Transverse colon (tissue), 4 donors: Measurements from ENCODE around the gene TMEM187. TPM values are rescaled to one million over a fixed set of nuclear protein-coding genes. Genes with fewer than 3 reads are reported as not detected.

Source experiments
- DNase-seq: peaks from one replicate; pipeline ENCODE4 v3.0.0-alpha.2; 2019
- H3K27ac ChIP-seq, 4 donors: fragments of 200-600 bp; sonication (generic); 2 replicates each; pipeline ENCODE4 v1.5.1; 2016 to 2018; ENCODE audit warnings: inconsistent platforms in 4 of 4
- H3K27me3 ChIP-seq: fragments of 200-600 bp; sonication (generic); 2 replicates; pipeline ENCODE4 v1.5.1; 2017; ENCODE audit warnings: inconsistent platforms
- H3K36me3 ChIP-seq, 4 donors: fragments of 200-600 bp; sonication (generic); 2 replicates each; pipeline ENCODE4 v1.5.1; 2017 to 2019; ENCODE audit warnings: inconsistent platforms in 4 of 4
- H3K4me1 ChIP-seq, 4 donors: fragments of 200-600 bp; sonication (generic); 2 replicates each; pipeline ENCODE4 v1.5.1; 2017 to 2020; ENCODE audit warnings: inconsistent platforms in 4 of 4
- H3K4me3 ChIP-seq, 4 donors: fragments of 200-600 bp; sonication (generic); 1 replicate in 1 of 4; 2 replicates in 3 of 4; pipeline versions ENCODE4 v1.5.1 to v1.6.1; 2017 to 2019; ENCODE audit warnings: inconsistent platforms in 4 of 4
- H3K9me3 ChIP-seq, 2 donors: fragments of 200-600 bp; sonication (generic); 2 replicates each; pipeline ENCODE4 v1.5.1; 2017 to 2019; ENCODE audit warnings: inconsistent platforms in 2 of 2
- CTCF ChIP-seq, 5 experiments: fragments of 200-600 bp in 3 of 5; fragments of 450-650 bp in 2 of 5; sonication (generic) in 3 of 5; IDR thresholded peaks; 1 replicate in 2 of 5; 2 replicates in 3 of 5; pipeline ENCODE4 v1.5.1; 2016 to 2017; ENCODE audit warnings: antibody characterized with exemption in 5 of 5, inconsistent platforms in 3 of 5, mild to moderate bottlenecking in 2 of 5, moderate library complexity in 1 of 5
- EP300 ChIP-seq: sonication (generic); formaldehyde crosslinking; IDR thresholded peaks from one replicate; pipeline ENCODE4 v1.6.1; 2017; ENCODE audit warnings: antibody characterized with exemption, low read depth
- POLR2A ChIP-seq: fragments of 450-650 bp; IDR thresholded peaks from one replicate; pipeline ENCODE4 v1.6.1; 2016; ENCODE audit warnings: antibody characterized with exemption, mild to moderate bottlenecking, moderate library complexity
- POLR2AphosphoS5 ChIP-seq, 3 donors: sonication (generic); formaldehyde crosslinking; IDR thresholded peaks; one replicate each; pipeline ENCODE4 v1.6.1; 2016; ENCODE audit warnings: antibody characterized with exemption in 3 of 3
- WGBS, 2 donors: methylation state at CpG; one replicate each; pipeline ENCODE4 v1.1.5; 2018; ENCODE audit warnings: low coverage in 1 of 2; 5-methylcytosine and 5-hydroxymethylcytosine counted together
- in situ Hi-C, 4 donors: fragments of 200-750 bp; cut with MboI; loops; one replicate each; pipeline versions ENCODE4 v1.15.0 to v1.15.1; 2017; ENCODE audit warnings: low sequenced_read_pairs in 3 of 4, low pct_ligation_motif_present in 1 of 4, low pct_unique_long_range_greater_than_20kb in 1 of 4
- intact Hi-C: fragments of 100-400 bp; cut with DNase I; formaldehyde crosslinking; loops from one replicate; pipeline ENCODE4 v1.15.1; 2023; ENCODE audit warnings: low total_unique reads
- total RNA-seq, 4 donors: library from RNA; depleted of rRNA; stranded (reverse); fragments of >200 nt; gene quantifications; one replicate each; pipeline ENCODE4 v1.1.0, GENCODE V29; 2016

Gene TMEM187
- total RNA-seq, 4 donors from 2014 or later: 1.6 to 11.2 (median 5.5) TPM

GRCh38 chrX:154027022-154027402 lies 54.5 kb downstream of the TMEM187 start:
- intact Hi-C loops: no loop called here
- WGBS, 2 donors: 79% methylated on average over 6 of the region's 6 CpGs; no CpG with 5 or more reads in 1 of the 2 donors
- no peaks in the 10 kb centered on the region for H3K27me3 ChIP-seq

DNA sequence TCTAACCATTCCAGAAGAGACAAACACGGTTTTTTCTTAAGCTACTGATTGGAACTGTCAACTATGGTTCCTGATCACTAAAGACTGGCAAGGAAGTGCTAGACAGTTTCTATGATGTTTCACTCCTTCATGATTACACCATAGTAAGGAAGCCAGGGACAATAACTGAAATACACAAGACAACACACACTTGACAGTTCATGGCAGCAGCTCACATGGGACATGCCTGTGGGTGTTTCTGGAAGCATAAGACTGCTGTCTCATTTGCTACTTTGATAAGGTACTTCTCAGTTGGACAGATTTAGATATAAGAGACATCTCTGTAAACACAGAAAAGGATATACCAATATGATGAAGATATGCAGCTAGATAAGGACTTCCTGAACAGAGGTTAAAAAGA lies 55.4 kb downstream of the TMEM187 start:
- H3K9me3 ChIP-seq: no peaks in the 10 kb centered on the region
- H3K4me1 ChIP-seq: peaks cover 0 to 10% (median 4%) of the 10 kb centered on the region in 4 donors
- WGBS, 2 donors: 41% methylated on average over 1 of the region's 1 CpG; no CpG with 5 or more reads in 1 of the 2 donors
- H3K36me3 ChIP-seq: no peaks in the 10 kb centered on the region
- TF ChIP-seq POLR2A (no peak), EP300 (no peak), POLR2AphosphoS5 (IDR thresholded peaks at IDR 0.05) (no peak), CTCF (IDR thresholded peaks at IDR 0.05) (no peak)
- no peak overlapping the region for H3K4me3 ChIP-seq
- no peak for DNase-seq
- no peaks in the 10 kb centered on the region for H3K27me3 ChIP-seq
- in situ Hi-C loops (no loop called here), intact Hi-C loops (no loop called here)
- no peak overlapping the region for H3K27ac ChIP-seq

More at GRCh38 chrX:154027022-154027402, 54.5 kb downstream of the TMEM187 start:
- H3K9me3 ChIP-seq: no peaks in the 10 kb centered on the region
- H3K36me3 ChIP-seq: no peaks in the 10 kb centered on the region
- no peak for TF ChIP-seq POLR2AphosphoS5 (IDR thresholded peaks at IDR 0.05)
- no peak for TF ChIP-seq EP300
- no peak for TF ChIP-seq POLR2A
- no peak for TF ChIP-seq CTCF (IDR thresholded peaks at IDR 0.05)
- DNase-seq: no peak
- peaks cover 0 to 10% (median 4%) of the 10 kb centered on the region in 4 donors for H3K4me1 ChIP-seq
- no peak overlapping the region for H3K4me3 ChIP-seq
- in situ Hi-C loops: no loop called here
- no peak overlapping the region for H3K27ac ChIP-seq

DNA sequence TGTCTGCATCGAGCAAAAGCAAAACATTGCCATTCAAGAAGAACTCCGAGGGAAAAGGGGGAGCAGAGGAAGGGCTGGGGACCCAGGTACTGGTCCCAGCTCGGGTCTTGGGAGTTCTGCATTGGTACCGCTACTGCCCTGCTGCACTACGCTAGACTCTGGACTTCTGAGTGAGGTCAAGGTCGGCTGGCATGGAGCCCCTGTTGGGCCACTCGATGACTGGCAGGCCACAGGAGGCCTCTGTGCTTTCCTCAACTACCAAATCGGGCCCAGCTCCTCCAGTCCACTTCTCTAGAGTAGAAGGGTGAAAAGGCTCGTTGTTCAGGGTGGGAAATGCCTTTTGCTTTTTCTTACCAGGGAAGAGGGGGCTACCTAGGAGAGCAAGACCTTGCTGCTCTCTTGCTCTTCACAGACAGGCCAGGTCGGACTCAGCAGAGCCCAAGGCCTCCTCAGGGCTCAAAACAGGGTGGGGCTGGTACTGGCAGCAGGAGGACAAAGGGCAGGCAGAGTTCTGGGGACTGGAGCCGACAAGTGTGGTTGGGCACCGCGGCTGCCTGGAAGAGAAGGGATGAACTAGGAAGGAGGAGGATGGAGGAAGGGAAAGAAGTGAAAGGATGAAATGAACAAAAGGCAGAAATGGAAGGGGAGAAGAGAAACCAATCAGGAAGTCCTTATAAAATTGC lies 56.1 kb downstream of the TMEM187 start:
- intact Hi-C loops: no loop called here
- H3K36me3 ChIP-seq: no peaks in the 10 kb centered on the region
- H3K4me1 ChIP-seq: peaks cover 0 to 10% (median 4%) of the 10 kb centered on the region in 4 donors
- no peak overlapping the region for H3K4me3 ChIP-seq
- H3K9me3 ChIP-seq: no peaks in the 10 kb centered on the region
- TF ChIP-seq POLR2AphosphoS5 (IDR thresholded peaks at IDR 0.05) (no peak), POLR2A (no peak), CTCF (IDR thresholded peaks at IDR 0.05) (no peak), EP300 (no peak)
- H3K27me3 ChIP-seq: no peaks in the 10 kb centered on the region
- in situ Hi-C loops: no loop called here
- H3K27ac ChIP-seq: peak overlapping the region in 2 of 4 donors; percentile 16 to 45
- WGBS, 2 donors: 73% methylated on average over 13 of the region's 13 CpGs; no CpG with 5 or more reads in 1 of the 2 donors
- DNase-seq: peak; percentile 63

GRCh38 chrX:154029439-154029838 lies 56.9 kb downstream of the TMEM187 start:
- H3K36me3 ChIP-seq: no peaks in the 10 kb centered on the region

More at GRCh38 chrX:154029439-154029838, 56.9 kb downstream of the TMEM187 start:
- H3K4me1 ChIP-seq: peaks cover 0 to 10% (median 4%) of the 10 kb centered on the region in 4 donors
- peak overlapping the region in 1 of 4 donors; percentile 40 for H3K27ac ChIP-seq
- TF ChIP-seq EP300: no peak
- TF ChIP-seq CTCF (IDR thresholded peaks at IDR 0.05): no peak
- TF ChIP-seq POLR2AphosphoS5 (IDR thresholded peaks at IDR 0.05): no peak
- TF ChIP-seq POLR2A: no peak
- H3K9me3 ChIP-seq: no peaks in the 10 kb centered on the region
- WGBS, 2 donors: 81% methylated on average over 8 of the region's 8 CpGs; no CpG with 5 or more reads in 1 of the 2 donors
- in situ Hi-C loops: no loop called here
- DNase-seq: peak; percentile 37
- H3K4me3 ChIP-seq: no peak overlapping the region
- H3K27me3 ChIP-seq: no peaks in the 10 kb centered on the region
- intact Hi-C loops: no loop called here
